ENCODE measurements around the gene RAD51B.

Gene RAD51B

DNA sequence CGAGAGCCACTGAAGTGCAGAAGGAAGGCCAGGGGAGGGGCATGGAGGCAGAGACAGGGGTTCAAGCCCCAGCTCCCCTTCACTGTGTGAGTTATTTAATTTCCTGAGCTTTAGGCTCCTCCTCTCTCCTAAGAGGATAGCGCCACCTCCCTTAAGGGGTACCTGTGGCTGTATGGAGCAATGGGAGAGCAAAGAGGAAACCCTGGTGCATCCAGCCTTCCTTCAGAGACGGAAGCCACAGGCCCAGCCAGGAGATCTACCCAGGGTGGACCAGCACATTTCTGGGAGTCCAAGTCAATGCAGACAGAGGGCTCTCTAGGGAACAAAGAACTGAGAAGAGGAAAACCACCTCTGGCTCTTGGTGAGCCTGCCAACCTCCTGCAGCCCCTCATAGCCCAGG is 883.0 kb downstream of the RAD51B start:
- 94% methylated on average over 3 of the region's 3 CpGs for WGBS
- no peak overlapping the region for H3K27ac ChIP-seq (ENCODE audit: low read depth, low read length)
- no peak overlapping the region for H3K9ac ChIP-seq (ENCODE audit: low read depth, low read length)
- H3K9me3 ChIP-seq (ENCODE audit: insufficient read depth, low read depth, low read length) = no peaks in the 10 kb centered on the region
- no peak overlapping the region for H3K4me3 ChIP-seq (ENCODE audit: low read length)
- H3K27me3 ChIP-seq (ENCODE audit: insufficient read depth, low read length) = no peaks in the 10 kb centered on the region
- H3K36me3 ChIP-seq (ENCODE audit: insufficient read depth, low read length) = no peaks in the 10 kb centered on the region
- no peaks in the 10 kb centered on the region for H3K4me1 ChIP-seq (ENCODE audit: insufficient read depth, low read length)

- no peaks in the 10 kb centered on the region for H3K4me1 ChIP-seq (ENCODE audit: insufficient read depth, low read length)
- H3K27me3 ChIP-seq (ENCODE audit: insufficient read depth, low read length) = no peaks in the 10 kb centered on the region
- no peak overlapping the region for H3K4me3 ChIP-seq (ENCODE audit: low read length)
- WGBS = 86% methylated on average over 10 of the region's 10 CpGs
- no peaks in the 10 kb centered on the region for H3K9me3 ChIP-seq (ENCODE audit: insufficient read depth, low read depth, low read length)
- no peak overlapping the region for H3K9ac ChIP-seq (ENCODE audit: low read depth, low read length)
- no peaks in the 10 kb centered on the region for H3K36me3 ChIP-seq (ENCODE audit: insufficient read depth, low read length)
- H3K27ac ChIP-seq (ENCODE audit: low read depth, low read length) = no peak overlapping the region
Measured at GRCh38 chr14:68703093-68703492, 883.5 kb downstream of the RAD51B start.

GRCh38 chr14:68704736-68705720 is 885.4 kb downstream of the RAD51B start:
- no peaks in the 10 kb centered on the region for H3K4me1 ChIP-seq (ENCODE audit: insufficient read depth, low read length)
- H3K27me3 ChIP-seq (ENCODE audit: insufficient read depth, low read length) = no peaks in the 10 kb centered on the region
- no peaks in the 10 kb centered on the region for H3K9me3 ChIP-seq (ENCODE audit: insufficient read depth, low read depth, low read length)
- no peak overlapping the region for H3K9ac ChIP-seq (ENCODE audit: low read depth, low read length)
- no peaks in the 10 kb centered on the region for H3K36me3 ChIP-seq (ENCODE audit: insufficient read depth, low read length)
- WGBS = 92% methylated on average over 16 of the region's 16 CpGs
- no peak overlapping the region for H3K27ac ChIP-seq (ENCODE audit: low read depth, low read length)
- H3K4me3 ChIP-seq (ENCODE audit: low read length) = no peak overlapping the region

GRCh38 chr14:68705741-68706283 is 886.2 kb downstream of the RAD51B start:
- no peaks in the 10 kb centered on the region for H3K9me3 ChIP-seq (ENCODE audit: insufficient read depth, low read depth, low read length)
- no peak overlapping the region for H3K4me3 ChIP-seq (ENCODE audit: low read length)
- 91% methylated on average over 10 of the region's 10 CpGs for WGBS
- H3K27me3 ChIP-seq (ENCODE audit: insufficient read depth, low read length) = no peaks in the 10 kb centered on the region
- no peaks in the 10 kb centered on the region for H3K36me3 ChIP-seq (ENCODE audit: insufficient read depth, low read length)
- H3K4me1 ChIP-seq (ENCODE audit: insufficient read depth, low read length) = no peaks in the 10 kb centered on the region
- H3K27ac ChIP-seq (ENCODE audit: low read depth, low read length) = no peak overlapping the region
- no peak overlapping the region for H3K9ac ChIP-seq (ENCODE audit: low read depth, low read length)

- Histone ChIP-seq H3K4me3 (ENCODE audit: low read length) (no peak overlapping the region), H3K9ac (ENCODE audit: low read depth, low read length) (no peak overlapping the region), H3K9me3 (ENCODE audit: insufficient read depth, low read depth, low read length) (no peaks in the 10 kb centered on the region), H3K36me3 (ENCODE audit: insufficient read depth, low read length) (no peaks in the 10 kb centered on the region), H3K4me1 (ENCODE audit: insufficient read depth, low read length) (no peaks in the 10 kb centered on the region), H3K27ac (ENCODE audit: low read depth, low read length) (no peak overlapping the region), H3K27me3 (ENCODE audit: insufficient read depth, low read length) (no peaks in the 10 kb centered on the region)
- 98% methylated on average over 4 of the region's 4 CpGs for WGBS
Measured at GRCh38 chr14:68707482-68707881, 887.9 kb downstream of the RAD51B start.

- Histone ChIP-seq H3K4me3 (ENCODE audit: low read length) (no peak overlapping the region), H3K9me3 (ENCODE audit: insufficient read depth, low read depth, low read length) (no peaks in the 10 kb centered on the region), H3K27ac (ENCODE audit: low read depth, low read length) (no peak overlapping the region), H3K36me3 (ENCODE audit: insufficient read depth, low read length) (no peaks in the 10 kb centered on the region), H3K27me3 (ENCODE audit: insufficient read depth, low read length) (no peaks in the 10 kb centered on the region), H3K9ac (ENCODE audit: low read depth, low read length) (no peak overlapping the region), H3K4me1 (ENCODE audit: insufficient read depth, low read length) (no peaks in the 10 kb centered on the region)
- 74% methylated on average over 5 of the region's 5 CpGs for WGBS
Measured at GRCh38 chr14:68708343-68708742, 888.8 kb downstream of the RAD51B start.

GRCh38 chr14:68709007-68709406 is 889.4 kb downstream of the RAD51B start:
- 97% methylated on average over 1 of the region's 2 CpGs for WGBS
- no peak overlapping the region for H3K4me3 ChIP-seq (ENCODE audit: low read length)
- H3K9ac ChIP-seq (ENCODE audit: low read depth, low read length) = no peak overlapping the region

GRCh38 chr14:68710776-68711175 is 891.2 kb downstream of the RAD51B start:
- 96% methylated on average over 6 of the region's 6 CpGs for WGBS
- H3K4me3 ChIP-seq (ENCODE audit: low read length) = no peak overlapping the region
- no peaks in the 10 kb centered on the region for H3K9me3 ChIP-seq (ENCODE audit: insufficient read depth, low read depth, low read length)
- no peaks in the 10 kb centered on the region for H3K27me3 ChIP-seq (ENCODE audit: insufficient read depth, low read length)
- no peak overlapping the region for H3K27ac ChIP-seq (ENCODE audit: low read depth, low read length)
- H3K9ac ChIP-seq (ENCODE audit: low read depth, low read length) = no peak overlapping the region
- no peaks in the 10 kb centered on the region for H3K4me1 ChIP-seq (ENCODE audit: insufficient read depth, low read length)
- no peaks in the 10 kb centered on the region for H3K36me3 ChIP-seq (ENCODE audit: insufficient read depth, low read length)

More at GRCh38 chr14:68709007-68709406, 889.4 kb downstream of the RAD51B start:
- Histone ChIP-seq H3K9me3 (ENCODE audit: insufficient read depth, low read depth, low read length) (no peaks in the 10 kb centered on the region), H3K27ac (ENCODE audit: low read depth, low read length) (no peak overlapping the region), H3K36me3 (ENCODE audit: insufficient read depth, low read length) (no peaks in the 10 kb centered on the region), H3K4me1 (ENCODE audit: insufficient read depth, low read length) (no peaks in the 10 kb centered on the region), H3K27me3 (ENCODE audit: insufficient read depth, low read length) (no peaks in the 10 kb centered on the region)

GRCh38 chr14:68711561-68712309 is 892.2 kb downstream of the RAD51B start:
- Histone ChIP-seq H3K9me3 (ENCODE audit: insufficient read depth, low read depth, low read length) (no peaks in the 10 kb centered on the region), H3K27ac (ENCODE audit: low read depth, low read length) (no peak overlapping the region), H3K4me3 (ENCODE audit: low read length) (no peak overlapping the region), H3K9ac (ENCODE audit: low read depth, low read length) (no peak overlapping the region), H3K4me1 (ENCODE audit: insufficient read depth, low read length) (no peaks in the 10 kb centered on the region), H3K27me3 (ENCODE audit: insufficient read depth, low read length) (no peaks in the 10 kb centered on the region), H3K36me3 (ENCODE audit: insufficient read depth, low read length) (no peaks in the 10 kb centered on the region)
- WGBS = 91% methylated on average over 9 of the region's 9 CpGs

GRCh38 chr14:68712703-68713370 is 893.3 kb downstream of the RAD51B start:
- Histone ChIP-seq H3K36me3 (ENCODE audit: insufficient read depth, low read length) (no peaks in the 10 kb centered on the region), H3K27ac (ENCODE audit: low read depth, low read length) (no peak overlapping the region), H3K9me3 (ENCODE audit: insufficient read depth, low read depth, low read length) (no peaks in the 10 kb centered on the region), H3K4me3 (ENCODE audit: low read length) (no peak overlapping the region), H3K27me3 (ENCODE audit: insufficient read depth, low read length) (no peaks in the 10 kb centered on the region), H3K4me1 (ENCODE audit: insufficient read depth, low read length) (no peaks in the 10 kb centered on the region), H3K9ac (ENCODE audit: low read depth, low read length) (no peak overlapping the region)
- WGBS = 92% methylated on average over 14 of the region's 15 CpGs

GRCh38 chr14:68713782-68714181 is 894.2 kb downstream of the RAD51B start:
- Histone ChIP-seq H3K27me3 (ENCODE audit: insufficient read depth, low read length) (no peaks in the 10 kb centered on the region), H3K36me3 (ENCODE audit: insufficient read depth, low read length) (no peaks in the 10 kb centered on the region), H3K9ac (ENCODE audit: low read depth, low read length) (no peak overlapping the region), H3K27ac (ENCODE audit: low read depth, low read length) (no peak overlapping the region), H3K4me3 (ENCODE audit: low read length) (no peak overlapping the region), H3K4me1 (ENCODE audit: insufficient read depth, low read length) (no peaks in the 10 kb centered on the region), H3K9me3 (ENCODE audit: insufficient read depth, low read depth, low read length) (no peaks in the 10 kb centered on the region)
- 90% methylated on average over 7 of the region's 7 CpGs for WGBS

Measured in HUES64 (cell line).